Activated CD4-positive, alpha-beta T cell treated with anti-CD3 and anti-CD28 coated beads, Interleukin-2, amount 10 ng/mL, durations not matched to agents 7 days and 5 days (primary cell): ENCODE results near the gene RNF111. TPM values are rescaled to one million over a fixed set of nuclear protein-coding genes. Genes with fewer than 3 reads are reported as not detected.

ENCODE experiments used
- CTCF ChIA-PET: fragments of 350-600 bp; sonication (Branson Sonifier 250); formaldehyde crosslinking; loops from one replicate; lab custom pipeline; 2021; ENCODE audit warnings: antibody characterized with exemption; lab: Charles Lee
- POLR2A ChIA-PET: fragments of 350-600 bp; sonication (Branson Sonifier 250); formaldehyde crosslinking; loops from one replicate; lab custom pipeline; 2021; ENCODE audit warnings: antibody characterized with exemption; lab: Charles Lee
- DNase-seq: peaks from one replicate; pipeline ENCODE4 v3.0.0-alpha.2; 2020
- H3K27ac Mint-ChIP-seq: one replicate; pipeline ENCODE4 v1.8.0; 2021; ENCODE audit warnings: mild to moderate bottlenecking, moderate library complexity, mixed read lengths
- H3K27me3 Mint-ChIP-seq: one replicate; pipeline ENCODE4 v1.8.0; 2021; ENCODE audit warnings: mixed read lengths
- H3K36me3 Mint-ChIP-seq: one replicate; pipeline ENCODE4 v1.8.0; 2021; ENCODE audit warnings: low read depth, mixed read lengths
- H3K4me1 Mint-ChIP-seq: one replicate; pipeline ENCODE4 v1.8.0; 2021; ENCODE audit warnings: mixed read lengths
- H3K4me3 Mint-ChIP-seq: one replicate; pipeline ENCODE4 v1.8.0; 2021; ENCODE audit warnings: mild to moderate bottlenecking, moderate library complexity, mixed read lengths
- H3K9me3 Mint-ChIP-seq: one replicate; pipeline ENCODE4 v1.8.0; 2021; ENCODE audit warnings: mixed read lengths
- total RNA-seq, 2 experiments: library from RNA; stranded (reverse); gene quantifications; one replicate each; pipeline ENCODE4 v1.2.3, GENCODE V29; 2021

The RNF111 gene
- total RNA-seq, 2 experiments from 2014 or later = 39.2 to 44.2 TPM

DNA sequence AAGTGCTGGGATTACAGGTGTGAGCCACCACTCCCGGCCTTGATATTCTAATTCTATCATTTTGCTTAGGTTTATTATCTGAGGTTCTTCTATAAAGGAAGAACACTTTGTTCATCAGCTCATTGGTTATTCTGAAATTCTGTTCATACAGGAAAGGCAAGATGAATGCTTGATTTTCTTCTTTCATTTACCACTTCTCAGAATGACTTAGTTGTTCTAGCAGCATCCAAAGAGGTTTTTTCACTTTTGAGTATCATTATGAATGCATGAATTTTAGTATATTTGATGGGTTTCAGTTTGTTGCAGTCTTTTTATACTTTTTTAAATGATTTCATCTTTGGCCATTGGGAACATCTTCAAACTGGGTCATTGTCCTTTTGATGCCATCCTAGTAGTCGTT lies 51.8 kb downstream of the RNF111 start:
- no peak for DNase-seq
- POLR2A ChIA-PET = no interaction called here
- no peaks in the 10 kb centered on the region for H3K27me3 Mint-ChIP-seq
- peaks cover 29% of the 10 kb centered on the region for H3K4me1 Mint-ChIP-seq
- peaks cover 48% of the 10 kb centered on the region for H3K36me3 Mint-ChIP-seq
- CTCF ChIA-PET = interaction anchor here (0.7 to 1.3 kb wide), 2 partner anchors 16 to 114 kb away, joined by 3 to 4 read pairs; no protein-coding TSS in a partner anchor
- H3K27ac Mint-ChIP-seq = no peak overlapping the region
- no peak overlapping the region for H3K4me3 Mint-ChIP-seq
- peaks cover 12% of the 10 kb centered on the region for H3K9me3 Mint-ChIP-seq

DNA sequence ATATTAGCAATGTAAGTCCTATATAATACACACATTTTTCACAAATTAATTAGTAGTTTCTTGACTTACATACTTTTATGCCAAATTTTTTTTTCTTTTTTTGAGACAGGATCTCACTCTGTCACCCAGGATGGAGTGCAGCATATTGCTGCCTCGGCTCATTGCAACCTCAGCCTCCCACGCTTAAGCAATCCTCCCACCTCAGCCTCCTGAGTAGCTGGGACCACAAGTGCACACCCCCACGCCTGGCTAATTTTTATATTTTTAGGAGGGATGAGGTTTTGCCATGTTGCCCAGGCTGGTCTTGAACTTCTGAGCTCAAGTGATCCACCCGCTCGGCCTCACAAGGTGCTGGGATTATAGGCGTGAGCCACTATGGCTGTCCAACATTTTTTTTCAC lies 54.6 kb downstream of the RNF111 start:
- H3K4me3 Mint-ChIP-seq = no peak overlapping the region

DNA sequence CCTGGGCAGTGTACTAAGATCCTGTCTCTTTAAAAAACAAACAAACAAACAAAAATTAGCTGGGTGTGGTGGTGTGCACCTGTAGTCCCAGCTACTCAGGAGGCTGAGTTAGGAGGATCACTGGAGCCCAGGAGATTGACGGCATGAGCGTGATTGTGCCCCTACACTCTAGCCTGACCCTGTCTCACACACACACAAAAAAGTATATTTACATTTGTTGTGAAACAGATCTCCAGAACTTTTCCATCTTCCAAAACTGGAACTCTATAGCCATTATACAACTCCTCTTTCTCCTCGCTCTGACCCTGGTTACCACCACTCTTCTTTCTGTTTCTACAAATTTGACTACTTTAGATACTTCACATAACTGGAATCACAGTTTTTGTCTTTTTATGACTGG lies 61.4 kb downstream of the RNF111 start:
- peaks cover 29% of the 10 kb centered on the region for H3K4me1 Mint-ChIP-seq
- no peak overlapping the region for H3K4me3 Mint-ChIP-seq
- POLR2A ChIA-PET = no interaction called here

More for the DNA sequence above, 54.6 kb downstream of the RNF111 start:
- POLR2A ChIA-PET = no interaction called here
- H3K9me3 Mint-ChIP-seq = peaks cover 3% of the 10 kb centered on the region
- H3K36me3 Mint-ChIP-seq = peaks cover 37% of the 10 kb centered on the region
- CTCF ChIA-PET = no interaction called here
- DNase-seq = no peak
- H3K27me3 Mint-ChIP-seq = no peaks in the 10 kb centered on the region
- no peak overlapping the region for H3K27ac Mint-ChIP-seq
- H3K4me1 Mint-ChIP-seq = peaks cover 30% of the 10 kb centered on the region

DNA sequence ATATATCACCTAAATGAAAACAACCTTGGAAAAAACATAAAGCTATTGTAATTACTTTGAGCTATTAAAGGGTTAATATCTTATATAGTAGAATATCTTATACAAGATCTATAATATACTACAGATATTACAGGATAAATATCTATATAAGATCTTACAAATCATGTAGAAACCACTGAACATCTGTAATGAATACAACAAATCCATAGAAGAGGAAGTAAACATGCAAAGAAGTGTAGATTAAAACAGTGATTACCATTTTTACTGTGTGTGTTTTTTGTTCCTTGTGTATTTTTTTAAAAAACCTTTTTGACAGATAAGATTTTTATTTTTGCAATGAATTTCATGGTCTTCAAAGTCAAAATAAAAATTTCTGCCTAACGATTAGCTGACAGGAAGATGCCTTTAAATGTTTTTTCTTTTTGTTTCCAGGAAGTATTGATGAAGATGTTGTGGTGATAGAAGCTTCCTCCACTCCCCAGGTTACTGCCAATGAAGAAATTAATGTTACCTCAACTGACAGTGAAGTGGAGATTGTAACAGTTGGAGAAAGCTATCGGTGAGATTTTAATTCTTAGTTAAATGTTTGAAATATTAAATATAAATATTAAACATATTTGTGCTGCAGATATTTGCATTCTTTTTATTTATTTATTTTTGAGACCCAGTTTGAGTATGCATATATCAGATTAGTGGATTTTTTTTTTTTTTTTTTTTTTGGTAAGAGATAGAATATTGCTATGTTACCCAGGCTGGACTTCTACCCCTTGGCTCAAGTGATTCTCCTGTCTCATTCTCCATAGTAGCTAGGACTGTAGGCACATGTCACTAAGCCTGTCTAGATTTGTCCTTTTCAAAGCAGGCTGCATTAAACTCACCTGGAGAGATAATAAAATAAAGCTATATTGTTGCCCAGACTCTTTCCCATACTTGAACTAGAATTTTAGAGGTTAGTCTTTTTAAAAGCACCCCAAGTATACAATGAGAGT lies 64.7 kb downstream of the RNF111 start:
- Mint-ChIP-seq H3K36me3 (peaks cover 35% of the 10 kb centered on the region), H3K27ac (peak overlapping the region; percentile 71), H3K27me3 (no peaks in the 10 kb centered on the region), H3K4me3 (peak overlapping the region; percentile 58), H3K4me1 (peaks cover 32% of the 10 kb centered on the region), H3K9me3 (no peaks in the 10 kb centered on the region)
- no peak for DNase-seq
- ChIA-PET POLR2A (no interaction called here), CTCF (interaction anchor here (0.6 to 0.9 kb wide), 3 partner anchors 53 to 547 kb away, joined by 3 to 4 read pairs (median 3); partner anchors contain the start of gene CCNB2)

More for the DNA sequence above, 61.4 kb downstream of the RNF111 start:
- Mint-ChIP-seq H3K9me3 (no peaks in the 10 kb centered on the region), H3K36me3 (peaks cover 32% of the 10 kb centered on the region), H3K27ac (no peak overlapping the region), H3K27me3 (no peaks in the 10 kb centered on the region)
- CTCF ChIA-PET = interaction anchor here (1.1 kb wide), 1 partner anchor 9 kb away, joined by 3 read pairs; no protein-coding TSS in a partner anchor
- DNase-seq = no peak

DNA sequence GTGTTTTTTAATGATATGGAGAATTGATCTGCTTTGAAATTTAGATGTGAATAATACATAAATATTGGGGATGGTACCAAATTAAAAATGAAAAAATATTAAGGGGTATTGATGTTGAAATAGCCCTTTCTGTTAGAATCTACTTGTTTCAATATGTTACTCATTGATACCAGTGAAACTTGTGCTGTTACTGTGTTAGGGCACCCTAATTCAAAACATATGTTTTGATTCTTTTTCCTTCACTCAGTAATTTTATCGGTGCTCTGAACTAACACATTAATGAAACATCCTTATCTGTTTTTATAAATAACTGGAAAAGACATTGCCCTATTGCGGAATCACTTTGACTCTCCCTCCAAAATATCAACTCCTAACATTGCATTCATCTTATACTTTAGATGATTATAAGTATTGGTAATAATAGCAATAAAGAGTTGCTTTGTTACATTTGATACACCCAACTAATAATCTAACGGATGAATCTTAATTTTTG lies 65.5 kb downstream of the RNF111 start:
- DNase-seq = no peak
- Mint-ChIP-seq H3K27me3 (no peaks in the 10 kb centered on the region), H3K27ac (peak overlapping the region; percentile 62), H3K4me3 (no peak overlapping the region), H3K4me1 (peaks cover 32% of the 10 kb centered on the region), H3K9me3 (no peaks in the 10 kb centered on the region), H3K36me3 (peaks cover 34% of the 10 kb centered on the region)
- CTCF ChIA-PET = no interaction called here
- POLR2A ChIA-PET = no interaction called here

DNA sequence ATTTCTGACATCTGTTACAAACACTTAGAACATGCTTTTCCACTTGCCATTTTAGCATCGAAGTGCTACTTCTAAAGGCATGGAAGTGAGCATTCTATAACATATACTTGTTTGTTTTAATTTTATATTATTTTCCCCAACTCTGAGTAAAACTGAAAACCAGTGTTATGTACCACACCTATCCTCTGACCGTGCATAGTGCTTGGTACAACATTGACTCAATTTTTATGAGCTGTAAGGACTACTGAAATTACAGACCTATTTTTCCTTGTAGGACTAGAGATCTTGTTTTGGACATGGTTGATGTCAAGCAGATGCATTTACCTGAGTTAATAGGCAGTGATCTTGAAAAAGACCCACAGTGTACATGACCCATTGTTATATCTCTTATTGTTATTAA lies 66.0 kb downstream of the RNF111 start:
- Mint-ChIP-seq H3K9me3 (no peaks in the 10 kb centered on the region), H3K4me1 (peaks cover 30% of the 10 kb centered on the region), H3K27ac (no peak overlapping the region), H3K27me3 (no peaks in the 10 kb centered on the region), H3K4me3 (no peak overlapping the region), H3K36me3 (peaks cover 34% of the 10 kb centered on the region)
- ChIA-PET CTCF (interaction anchor here (0.6 to 1.3 kb wide), 3 partner anchors 21 to 42 kb away, joined by 3 read pairs; no protein-coding TSS in a partner anchor), POLR2A (no interaction called here)
- no peak for DNase-seq

DNA sequence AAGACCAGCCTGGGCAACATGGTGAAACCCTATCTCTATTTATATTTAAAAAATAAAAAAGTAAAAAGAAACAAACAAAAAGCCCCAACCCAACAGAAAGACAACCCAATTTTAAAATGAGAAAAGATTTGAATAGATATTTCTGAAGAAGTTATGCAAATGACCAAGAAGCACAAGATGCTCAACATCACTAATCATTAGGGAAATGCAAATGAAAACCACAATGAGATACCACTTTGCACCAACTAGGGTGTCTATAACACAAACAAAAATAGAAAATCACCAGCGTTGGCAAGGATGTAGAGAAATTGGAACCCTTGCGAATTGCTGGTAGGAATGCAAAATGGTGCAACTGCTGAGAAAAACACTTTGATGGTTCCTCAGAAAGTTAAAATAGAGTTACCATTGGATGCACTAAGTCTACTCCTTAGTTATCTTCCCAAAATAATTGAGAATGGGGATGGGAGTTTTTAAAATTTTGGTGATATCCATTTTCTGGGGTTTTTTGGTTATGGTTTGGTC lies 71.7 kb downstream of the RNF111 start:
- DNase-seq = no peak
- Mint-ChIP-seq H3K4me1 (peaks cover 20% of the 10 kb centered on the region), H3K4me3 (no peak overlapping the region), H3K27ac (no peak overlapping the region), H3K36me3 (peaks cover 58% of the 10 kb centered on the region), H3K9me3 (no peaks in the 10 kb centered on the region), H3K27me3 (no peaks in the 10 kb centered on the region)
- POLR2A ChIA-PET = no interaction called here
- CTCF ChIA-PET = no interaction called here

DNA sequence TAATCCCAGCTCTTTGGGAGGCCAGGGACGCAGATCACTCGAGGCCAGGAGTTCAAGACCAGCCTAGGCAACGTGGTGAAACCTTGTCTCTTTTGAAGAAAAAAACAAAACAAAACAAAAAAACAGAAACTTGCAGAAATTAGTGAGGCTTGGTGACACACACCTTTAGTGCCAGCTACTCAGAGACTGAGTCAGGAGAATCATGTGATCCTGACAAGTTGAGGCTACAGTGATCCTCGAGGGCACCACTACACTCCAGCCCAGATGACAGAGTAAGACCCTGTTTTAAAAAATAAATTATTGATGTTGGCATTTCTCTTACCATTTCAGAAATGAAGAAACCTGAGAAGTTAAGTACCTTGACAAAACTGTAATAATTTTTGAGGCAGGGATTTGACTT lies 72.9 kb downstream of the RNF111 start:
- Mint-ChIP-seq H3K27me3 (no peaks in the 10 kb centered on the region), H3K4me1 (peaks cover 15% of the 10 kb centered on the region), H3K36me3 (peaks cover 61% of the 10 kb centered on the region), H3K9me3 (no peaks in the 10 kb centered on the region), H3K27ac (no peak overlapping the region), H3K4me3 (no peak overlapping the region)
- CTCF ChIA-PET = interaction anchor here (0.6 kb wide), 1 partner anchor 51 kb away, joined by 3 read pairs; no protein-coding TSS in a partner anchor
- POLR2A ChIA-PET = no interaction called here
- DNase-seq = no peak

DNA sequence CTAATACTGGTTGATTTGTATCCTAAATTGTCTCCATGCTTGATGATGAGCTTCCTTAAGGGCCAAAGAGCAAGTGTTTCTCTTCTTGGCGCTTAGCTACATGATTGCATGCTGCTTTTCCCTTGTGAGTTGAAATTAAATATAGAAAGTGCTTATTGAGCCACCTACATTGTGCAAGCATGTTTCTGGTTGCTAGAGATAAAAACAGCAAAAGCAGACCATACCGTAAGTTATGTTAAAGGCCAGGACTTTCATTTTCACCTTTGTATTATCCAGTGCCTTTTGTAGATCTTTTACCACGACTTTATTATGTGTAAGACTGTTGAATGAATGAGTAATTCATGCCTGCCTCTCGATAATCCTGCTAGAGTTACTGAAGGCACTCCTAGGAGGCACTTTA lies 75.6 kb downstream of the RNF111 start:
- Mint-ChIP-seq H3K36me3 (peaks cover 71% of the 10 kb centered on the region), H3K4me1 (peaks cover 13% of the 10 kb centered on the region), H3K4me3 (no peak overlapping the region), H3K27ac (no peak overlapping the region), H3K9me3 (no peaks in the 10 kb centered on the region), H3K27me3 (no peaks in the 10 kb centered on the region)
- POLR2A ChIA-PET = no interaction called here
- no peak for DNase-seq
- CTCF ChIA-PET = interaction anchor here (1.1 kb wide), 1 partner anchor 40 kb away, joined by 3 read pairs; no protein-coding TSS in a partner anchor

DNA sequence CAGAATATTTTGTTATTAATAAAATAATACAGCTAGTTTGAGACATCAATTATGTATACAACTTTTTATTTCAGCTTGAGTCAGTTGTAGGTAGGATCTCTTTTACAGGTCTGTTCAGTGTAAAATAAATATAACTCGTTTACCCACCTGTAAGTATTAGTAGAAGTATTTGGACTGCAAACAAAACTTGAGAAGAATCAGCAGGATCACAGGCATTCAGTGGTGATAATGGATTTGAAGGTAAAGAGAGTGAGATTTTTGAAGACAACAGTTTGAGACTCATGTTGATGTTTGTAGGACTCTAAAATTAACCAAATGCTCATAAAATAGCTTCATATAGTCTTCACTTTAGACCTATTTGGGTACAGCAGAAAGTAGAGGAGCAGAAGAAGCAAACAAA lies 82.0 kb downstream of the RNF111 start:
- peaks cover 70% of the 10 kb centered on the region for H3K36me3 Mint-ChIP-seq
- no peak overlapping the region for H3K27ac Mint-ChIP-seq
- CTCF ChIA-PET = interaction anchor here (1.3 kb wide), 1 partner anchor 90 kb away, joined by 3 read pairs; no protein-coding TSS in a partner anchor
- H3K4me1 Mint-ChIP-seq = peaks cover 11% of the 10 kb centered on the region
- POLR2A ChIA-PET = no interaction called here
- H3K4me3 Mint-ChIP-seq = no peak overlapping the region
- DNase-seq = no peak
- H3K27me3 Mint-ChIP-seq = no peaks in the 10 kb centered on the region
- H3K9me3 Mint-ChIP-seq = peaks cover 4% of the 10 kb centered on the region

DNA sequence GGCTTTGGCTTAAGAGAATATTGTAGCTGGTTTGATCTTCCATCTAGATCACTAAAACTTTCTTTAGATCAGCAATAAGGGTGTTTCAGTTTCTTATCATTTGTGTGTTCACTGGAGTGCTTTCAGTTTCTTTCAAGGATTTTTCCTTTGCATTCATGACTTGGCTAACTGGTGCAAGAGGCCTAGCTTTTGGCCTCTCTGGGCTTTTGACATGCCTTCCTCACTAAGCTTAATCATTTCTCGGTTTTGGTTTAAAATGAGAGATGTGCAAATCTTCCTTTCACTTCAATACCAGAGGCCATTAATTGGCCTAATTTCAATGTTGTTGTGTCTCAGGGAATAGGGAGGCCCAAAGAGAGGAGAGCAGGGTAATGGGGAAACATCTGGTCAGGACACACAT lies 87.1 kb downstream of the RNF111 start:
- no peak for DNase-seq
- Mint-ChIP-seq H3K27me3 (no peaks in the 10 kb centered on the region), H3K9me3 (peaks cover 4% of the 10 kb centered on the region), H3K4me3 (no peak overlapping the region), H3K36me3 (peaks cover 57% of the 10 kb centered on the region), H3K4me1 (peaks cover 15% of the 10 kb centered on the region), H3K27ac (peak overlapping the region; percentile 74)
- ChIA-PET CTCF (interaction anchor here (0.6 kb wide), 1 partner anchor 443 kb away, joined by 4 read pairs; no protein-coding TSS in a partner anchor), POLR2A (no interaction called here)

DNA sequence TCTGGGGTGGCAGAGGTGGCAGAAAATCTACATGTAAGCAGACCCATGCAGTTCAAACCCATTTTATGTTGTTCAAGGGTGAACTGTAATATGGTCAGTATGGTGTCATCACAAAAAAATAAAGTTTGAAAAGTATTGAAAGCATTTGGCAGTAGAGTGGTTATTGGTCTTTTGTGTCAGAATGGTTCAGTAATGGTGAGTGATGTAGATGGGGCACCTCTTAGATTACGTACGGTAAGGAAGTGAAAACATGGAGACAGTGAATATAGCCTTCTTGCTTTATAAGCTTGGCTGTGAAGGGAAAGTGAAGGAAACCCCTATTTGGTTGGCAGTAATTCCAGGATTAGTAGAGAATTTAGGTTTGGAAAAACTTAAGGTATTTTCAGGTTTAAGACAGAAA lies 100.3 kb downstream of the RNF111 start:
- CTCF ChIA-PET = interaction anchor here (0.8 to 0.9 kb wide), 2 partner anchors 10 to 11 kb away, joined by 3 to 5 read pairs; no protein-coding TSS in a partner anchor
- Mint-ChIP-seq H3K27me3 (no peaks in the 10 kb centered on the region), H3K27ac (no peak overlapping the region), H3K4me3 (no peak overlapping the region), H3K9me3 (no peaks in the 10 kb centered on the region), H3K4me1 (no peaks in the 10 kb centered on the region), H3K36me3 (peaks cover 40% of the 10 kb centered on the region)
- no peak for DNase-seq
- POLR2A ChIA-PET = no interaction called here
